CD4-positive, alpha-beta T cell treated with Interleukin-2 at 100 ng/mL for 4 hours (primary cell): ENCODE data around the gene FAM171A1.
"Not testable (repeated sequence)": the region's sequence is repeated elsewhere in the genome, so short reads cannot be mapped to it uniquely, and the experiment has no call there.

Experiments used
- DNase-seq: peaks from one replicate; pipeline ENCODE4 v3.0.0-alpha.2; 2020; ENCODE audit warnings: low spot score

Gene FAM171A1

GRCh38 chr10:15370856-15371701, at the start of gene FAM171A1:
Gene FAM171A1 (minus strand): TSS chr10:15371289. CDS start chr10:15371052, 237 bp downstream.
- peak; percentile 63 for DNase-seq

- DNase-seq, result no peak
These were observed 49.8 kb upstream of the FAM171A1 start for GRCh38 chr10:15420858-15421257.

- peak; percentile 40 for DNase-seq
These were observed 48.3 kb upstream of the FAM171A1 start for GRCh38 chr10:15419279-15419874.

GRCh38 chr10:15416034-15416433, 44.9 kb upstream of the FAM171A1 start:
- no peak for DNase-seq

GRCh38 chr10:15411010-15411409, 39.9 kb upstream of the FAM171A1 start:
- DNase-seq, result no peak

- DNase-seq, result not testable (repeated sequence)
These were observed 38.3 kb upstream of the FAM171A1 start for GRCh38 chr10:15409350-15409749.

- no peak for DNase-seq
These were observed 37.5 kb upstream of the FAM171A1 start for GRCh38 chr10:15408557-15408956.

- DNase-seq, result no peak
These were observed 34.2 kb upstream of the FAM171A1 start for GRCh38 chr10:15405319-15405718.

- DNase-seq, result no peak
These were observed 30.3 kb upstream of the FAM171A1 start for GRCh38 chr10:15401382-15401781.

- not testable (repeated sequence) for DNase-seq
These were observed 29.4 kb upstream of the FAM171A1 start for GRCh38 chr10:15400461-15400860.

- no peak for DNase-seq
These were observed 28.1 kb upstream of the FAM171A1 start for GRCh38 chr10:15399060-15399661.

- DNase-seq, result no peak
These were observed 24.8 kb upstream of the FAM171A1 start for GRCh38 chr10:15395935-15396334.

- no peak for DNase-seq
These were observed 22.2 kb upstream of the FAM171A1 start for GRCh38 chr10:15393139-15393825.

- no peak for DNase-seq
These were observed 20.4 kb upstream of the FAM171A1 start for GRCh38 chr10:15391491-15391890.

GRCh38 chr10:15388172-15388571, 17.1 kb upstream of the FAM171A1 start:
- DNase-seq, result not testable (repeated sequence)

- DNase-seq, result no peak
These were observed 15.9 kb upstream of the FAM171A1 start for GRCh38 chr10:15387021-15387420.

- no peak for DNase-seq
These were observed 14.7 kb upstream of the FAM171A1 start for GRCh38 chr10:15385552-15386455.

GRCh38 chr10:15381420-15381819, 10.3 kb upstream of the FAM171A1 start:
- no peak for DNase-seq

- DNase-seq, result no peak
These were observed 8.0 kb upstream of the FAM171A1 start for GRCh38 chr10:15379078-15379477.

GRCh38 chr10:15378569-15378968, 7.5 kb upstream of the FAM171A1 start:
- DNase-seq, result no peak

- DNase-seq, result no peak
These were observed 3.5 kb upstream of the FAM171A1 start for GRCh38 chr10:15374566-15374965.
